AG04450 (cell line): ENCODE data around the gene NEGR1. TPM values are rescaled to one million over a fixed set of nuclear protein-coding genes. Genes with fewer than 3 reads are reported as not detected.

Experiments used
- CTCF ChIA-PET: fragments of 300-600, 350-600 bp; formaldehyde crosslinking; extraction: SDS; loops from one replicate; lab custom pipeline; 2022; ENCODE audit warnings: antibody characterized with exemption, inconsistent platforms; lab: Charles Lee
- POLR2A ChIA-PET: fragments of 350-600 bp; formaldehyde crosslinking; extraction: SDS; loops from one replicate; lab custom pipeline; 2021; ENCODE audit warnings: antibody characterized with exemption, inconsistent platforms; lab: Yijun Ruan, JAX
- DNase-seq: peaks from one replicate; pipeline ENCODE4 v3.0.0-alpha.2; 2011; ENCODE audit warnings: low read depth, low spot score
- H3K27ac ChIP-seq: one replicate; pipeline ENCODE4 v1.5.1; 2012; ENCODE audit warnings: low read depth, low read length, control low read depth
- H3K27me3 ChIP-seq: one replicate; pipeline ENCODE4 v1.6.0; 2012; ENCODE audit warnings: low read length; ENCODE audit not compliant: control insufficient read depth, insufficient read depth
- H3K4me3 ChIP-seq: 2 replicates; pipeline ENCODE4 v1.5.1; 2011; ENCODE audit warnings: mild to moderate bottlenecking, low read depth, low read length, control low read depth
- H3K9me3 ChIP-seq: 2 replicates; pipeline ENCODE4 v1.5.1; 2012; ENCODE audit warnings: low read length; ENCODE audit not compliant: control insufficient read depth, insufficient read depth
- CTCF ChIP-seq: IDR thresholded peaks from 2 replicates; pipeline ENCODE4 v1.5.1; 2011; ENCODE audit warnings: low read depth, low read length, control low read depth, inconsistent platforms
- polyA plus RNA-seq: library from polyadenylated mRNA; depleted of rRNA; stranded (reverse); fragments of >200 nt; gene quantifications from 2 replicates; pipeline ENCODE4 v1.2.3, GENCODE V29; 2011

NEGR1 gene
- polyA plus RNA-seq, 1 experiment = 11.3 TPM

- POLR2A ChIA-PET = no interaction called here
- no peak for TF ChIP-seq CTCF
- DNase-seq = no peak
- CTCF ChIA-PET = no interaction called here
- Histone ChIP-seq H3K27me3 (no peaks in the 10 kb centered on the region), H3K4me3 (no peak overlapping the region), H3K9me3 (no peaks in the 10 kb centered on the region), H3K27ac (no peak overlapping the region)
These were observed 587.3 kb downstream of the NEGR1 start for GRCh38 chr1:71695084-71695483.

GRCh38 chr1:71693581-71693980 lies 588.8 kb downstream of the NEGR1 start:
- no peak overlapping the region for H3K27ac ChIP-seq
- H3K4me3 ChIP-seq = no peak overlapping the region
- no peaks in the 10 kb centered on the region for H3K9me3 ChIP-seq
- no peak for TF ChIP-seq CTCF
- H3K27me3 ChIP-seq = no peaks in the 10 kb centered on the region
- POLR2A ChIA-PET = no interaction called here
- DNase-seq = no peak
- CTCF ChIA-PET = interaction anchor here (1.0 kb wide), 1 partner anchor 345 kb away, joined by 3 read pairs; no protein-coding TSS in a partner anchor

GRCh38 chr1:71689635-71690034 lies 592.7 kb downstream of the NEGR1 start:
- TF ChIP-seq CTCF = no peak
- no peak for DNase-seq
- ChIA-PET CTCF (no interaction called here), POLR2A (no interaction called here)
- no peak overlapping the region for H3K4me3 ChIP-seq
- H3K27ac ChIP-seq = no peak overlapping the region
- H3K9me3 ChIP-seq = no peaks in the 10 kb centered on the region
- no peaks in the 10 kb centered on the region for H3K27me3 ChIP-seq

- DNase-seq = no peak
- POLR2A ChIA-PET = no interaction called here
- H3K9me3 ChIP-seq = no peaks in the 10 kb centered on the region
- H3K27ac ChIP-seq = no peak overlapping the region
- no peak overlapping the region for H3K4me3 ChIP-seq
- CTCF ChIA-PET = no interaction called here
- TF ChIP-seq CTCF = no peak
- no peaks in the 10 kb centered on the region for H3K27me3 ChIP-seq
These were observed 595.0 kb downstream of the NEGR1 start for GRCh38 chr1:71687376-71687775.

GRCh38 chr1:71676979-71677925 lies 605.1 kb downstream of the NEGR1 start:
- TF ChIP-seq CTCF = no peak
- no peak for DNase-seq
- POLR2A ChIA-PET = no interaction called here
- Histone ChIP-seq H3K4me3 (no peak overlapping the region), H3K27ac (no peak overlapping the region), H3K9me3 (no peaks in the 10 kb centered on the region), H3K27me3 (no peaks in the 10 kb centered on the region)
- CTCF ChIA-PET = no interaction called here
